RWPE1 (cell line): ENCODE data around the gene PHLDA2.

Experiments used
- CTCF ChIA-PET: fragments of 350-600 bp; sonication (Branson Sonifier 250); formaldehyde crosslinking; extraction: SDS; loops from one replicate; lab custom pipeline; 2021; lab: Yijun Ruan, JAX
- POLR2A ChIA-PET: fragments of 400-600 bp; formaldehyde crosslinking; extraction: SDS; loops from one replicate; lab custom pipeline; 2020; ENCODE audit warnings: antibody characterized with exemption; ENCODE audit not compliant: low non-redundant PET; lab: Yijun Ruan, JAX
- DNase-seq: peaks from one replicate; pipeline ENCODE4 v3.0.0; 2012; ENCODE audit warnings: low spot score
- H3K27ac ChIP-seq: fragments of 450-650 bp; 2 replicates; pipeline ENCODE4 v1.5.1; 2017
- TF ChIP-seq, protein P1 (sequence below): fragments of 450-650 bp; conservative IDR thresholded peaks from 2 replicates; pipeline ENCODE4 v1.5.1; 2017; ENCODE audit warnings: low read depth, mild to moderate bottlenecking

PHLDA2 gene

DNA sequence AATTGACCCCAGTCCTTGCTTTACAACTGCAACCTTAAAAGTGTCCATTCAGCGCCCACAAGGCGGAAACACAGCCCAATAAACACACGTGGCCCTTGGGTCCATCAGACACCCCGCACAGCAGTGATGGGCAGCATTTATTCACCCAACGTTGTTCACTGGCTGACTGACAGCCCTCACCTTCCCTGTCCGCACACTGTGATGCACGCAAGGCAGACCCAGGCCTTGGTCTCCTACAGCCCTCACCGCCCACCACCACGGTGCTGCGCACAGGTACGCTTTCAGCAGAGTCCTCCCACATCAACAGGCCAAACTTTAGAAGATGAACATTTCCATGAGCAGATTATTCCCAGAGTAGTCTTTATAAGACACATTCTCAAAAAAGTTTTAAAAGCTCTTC is 20.7 kb upstream of the PHLDA2 start:
- CTCF ChIA-PET = interaction anchor here (0.9 kb wide), 1 partner anchor 88 kb away, joined by 3 read pairs; no protein-coding TSS in a partner anchor
- POLR2A ChIA-PET = no interaction called here

DNA sequence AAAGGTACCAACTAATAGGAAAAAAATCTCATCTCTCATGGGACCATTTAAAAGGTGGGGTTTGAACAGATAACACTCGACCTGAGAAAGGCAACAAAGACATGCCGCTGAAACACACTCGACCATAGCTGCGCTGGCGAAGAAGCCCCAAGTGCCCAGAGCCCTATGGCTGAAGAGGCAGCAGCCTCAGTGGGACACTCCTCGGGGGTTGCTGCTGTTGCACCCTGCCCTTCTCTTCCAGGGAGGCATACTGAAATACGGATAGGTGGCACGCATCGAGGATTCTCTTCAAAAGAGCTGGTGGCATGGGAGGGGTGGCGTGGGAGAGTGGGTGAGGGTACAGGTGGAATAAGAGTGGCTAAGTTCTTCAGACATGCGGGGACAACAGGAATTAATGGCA is 18.5 kb upstream of the PHLDA2 start:
- TF ChIP-seq, protein P1, sequence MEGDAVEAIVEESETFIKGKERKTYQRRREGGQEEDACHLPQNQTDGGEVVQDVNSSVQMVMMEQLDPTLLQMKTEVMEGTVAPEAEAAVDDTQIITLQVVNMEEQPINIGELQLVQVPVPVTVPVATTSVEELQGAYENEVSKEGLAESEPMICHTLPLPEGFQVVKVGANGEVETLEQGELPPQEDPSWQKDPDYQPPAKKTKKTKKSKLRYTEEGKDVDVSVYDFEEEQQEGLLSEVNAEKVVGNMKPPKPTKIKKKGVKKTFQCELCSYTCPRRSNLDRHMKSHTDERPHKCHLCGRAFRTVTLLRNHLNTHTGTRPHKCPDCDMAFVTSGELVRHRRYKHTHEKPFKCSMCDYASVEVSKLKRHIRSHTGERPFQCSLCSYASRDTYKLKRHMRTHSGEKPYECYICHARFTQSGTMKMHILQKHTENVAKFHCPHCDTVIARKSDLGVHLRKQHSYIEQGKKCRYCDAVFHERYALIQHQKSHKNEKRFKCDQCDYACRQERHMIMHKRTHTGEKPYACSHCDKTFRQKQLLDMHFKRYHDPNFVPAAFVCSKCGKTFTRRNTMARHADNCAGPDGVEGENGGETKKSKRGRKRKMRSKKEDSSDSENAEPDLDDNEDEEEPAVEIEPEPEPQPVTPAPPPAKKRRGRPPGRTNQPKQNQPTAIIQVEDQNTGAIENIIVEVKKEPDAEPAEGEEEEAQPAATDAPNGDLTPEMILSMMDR = no peak
- H3K27ac ChIP-seq = no peak overlapping the region
- ChIA-PET POLR2A (no interaction called here), CTCF (no interaction called here)
- DNase-seq = no peak

More for the DNA sequence above, 20.7 kb upstream of the PHLDA2 start:
- peak overlapping the region; percentile 36; the same call in 1 of the 2 replicates for H3K27ac ChIP-seq
- no peak for DNase-seq
- TF ChIP-seq, protein P1 = no peak

GRCh38 chr11:2945757-2946287 is 16.6 kb upstream of the PHLDA2 start:
- peak overlapping the region; percentile 87 for H3K27ac ChIP-seq
- POLR2A ChIA-PET = no interaction called here

DNA sequence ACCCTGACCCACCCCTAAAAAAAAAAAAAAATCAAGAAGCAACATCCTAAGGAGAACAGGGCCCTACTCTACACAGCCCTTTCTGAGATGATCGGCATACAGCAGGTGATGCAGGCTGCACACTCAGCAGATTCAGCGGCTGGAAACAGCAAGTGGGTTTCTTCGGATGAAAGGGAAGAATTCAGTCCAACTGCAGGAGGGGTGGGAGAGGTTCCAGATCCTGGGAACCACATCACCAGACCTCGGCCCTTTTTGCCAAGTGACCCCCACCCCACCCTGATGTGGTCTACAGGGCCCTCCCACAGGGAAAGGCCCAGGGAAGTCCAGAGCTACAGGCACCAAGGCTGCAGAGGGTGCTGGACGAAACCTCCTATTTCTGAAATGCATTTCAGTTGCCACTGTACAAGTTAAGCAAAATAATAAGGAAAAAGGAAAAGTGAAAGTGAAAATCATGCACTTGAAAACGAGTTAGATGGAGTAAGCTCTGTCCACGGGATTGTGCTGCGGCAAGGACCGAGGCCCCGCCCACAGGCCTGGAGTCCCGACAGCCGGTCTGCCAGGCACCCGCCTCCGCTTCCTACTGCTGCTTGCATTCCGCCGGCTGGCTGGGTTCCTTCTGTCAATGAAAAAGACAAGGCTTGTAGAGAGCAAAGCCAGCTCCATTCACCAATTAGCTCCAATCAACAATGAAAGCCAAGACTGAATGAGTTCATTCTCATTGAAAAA is 16.0 kb upstream of the PHLDA2 start:
- POLR2A ChIA-PET = no interaction called here
- peak overlapping the region; percentile 87 for H3K27ac ChIP-seq
- CTCF ChIA-PET = interaction anchor here (0.6 to 1.7 kb wide), 5 partner anchors 30 to 1862 kb away, joined by 3 to 7 read pairs (median 4); no protein-coding TSS in a partner anchor
- TF ChIP-seq, protein P1 = no peak
- no peak for DNase-seq

More at GRCh38 chr11:2945757-2946287, 16.6 kb upstream of the PHLDA2 start:
- CTCF ChIA-PET = interaction anchor here (0.6 to 1.7 kb wide), 6 partner anchors 14 to 1863 kb away, joined by 3 to 7 read pairs (median 4); no protein-coding TSS in a partner anchor
- no peak for DNase-seq
- TF ChIP-seq, protein P1 = no peak

DNA sequence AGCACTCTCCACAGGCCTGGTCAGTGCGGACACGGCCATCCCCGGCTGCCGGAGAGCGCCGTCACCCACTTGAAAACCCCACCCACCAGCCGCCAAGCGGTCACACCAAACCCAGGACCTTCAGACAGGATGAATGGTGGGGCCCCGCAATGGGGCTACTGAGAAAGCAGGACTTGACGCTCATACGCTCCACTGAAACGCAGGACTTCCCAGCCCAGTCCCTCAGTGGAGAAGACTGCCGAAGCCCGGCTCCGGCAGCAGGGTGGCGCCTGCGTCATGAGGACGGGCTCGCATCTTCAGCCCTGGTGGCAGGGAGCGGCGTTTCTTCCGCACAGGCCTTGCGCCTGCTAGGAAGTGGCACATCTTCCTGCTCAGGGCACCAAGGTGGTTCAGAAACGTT is 15.3 kb upstream of the PHLDA2 start:
- POLR2A ChIA-PET = no interaction called here
- H3K27ac ChIP-seq = peak overlapping the region; percentile 87
- no peak for DNase-seq
- CTCF ChIA-PET = interaction anchor here (0.6 to 1.4 kb wide), 7 partner anchors 10 to 492 kb away, joined by 3 to 6 read pairs (median 4); no protein-coding TSS in a partner anchor
- TF ChIP-seq, protein P1 = no peak

DNA sequence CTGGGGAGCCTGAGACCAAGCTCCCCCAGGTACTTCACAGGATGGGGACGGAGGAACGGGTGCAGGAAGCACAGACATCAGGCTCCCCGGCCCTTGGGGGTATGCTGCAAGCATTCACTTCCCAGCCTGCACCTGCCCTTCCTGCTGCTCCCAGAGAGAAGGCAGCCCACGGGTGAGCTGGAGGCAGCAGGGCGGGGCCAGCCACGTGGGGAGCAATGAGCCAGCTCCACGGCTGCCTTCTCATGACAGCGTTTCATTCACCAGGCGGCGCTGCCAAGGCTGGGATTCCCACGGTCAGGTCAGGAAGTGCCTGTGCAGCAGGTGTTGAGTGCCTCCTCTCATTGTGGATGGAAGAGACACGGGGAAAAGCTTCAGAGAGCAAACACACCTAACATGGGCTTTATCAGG is 14.5 kb upstream of the PHLDA2 start:
- ChIA-PET POLR2A (no interaction called here), CTCF (interaction anchor here (0.6 to 1.4 kb wide), 8 partner anchors 11 to 491 kb away, joined by 3 to 6 read pairs (median 4); no protein-coding TSS in a partner anchor)
- DNase-seq = no peak
- TF ChIP-seq, protein P1 = no peak
- peak overlapping the region; percentile 87 for H3K27ac ChIP-seq
